ENCODE results near the gene STPG3. TPM values are rescaled to one million over a fixed set of nuclear protein-coding genes. Genes with fewer than 3 reads are reported as not detected.

The STPG3 gene
- total and polyA plus RNA-seq, 2 experiments from 2014 or later, result not detected

DNA sequence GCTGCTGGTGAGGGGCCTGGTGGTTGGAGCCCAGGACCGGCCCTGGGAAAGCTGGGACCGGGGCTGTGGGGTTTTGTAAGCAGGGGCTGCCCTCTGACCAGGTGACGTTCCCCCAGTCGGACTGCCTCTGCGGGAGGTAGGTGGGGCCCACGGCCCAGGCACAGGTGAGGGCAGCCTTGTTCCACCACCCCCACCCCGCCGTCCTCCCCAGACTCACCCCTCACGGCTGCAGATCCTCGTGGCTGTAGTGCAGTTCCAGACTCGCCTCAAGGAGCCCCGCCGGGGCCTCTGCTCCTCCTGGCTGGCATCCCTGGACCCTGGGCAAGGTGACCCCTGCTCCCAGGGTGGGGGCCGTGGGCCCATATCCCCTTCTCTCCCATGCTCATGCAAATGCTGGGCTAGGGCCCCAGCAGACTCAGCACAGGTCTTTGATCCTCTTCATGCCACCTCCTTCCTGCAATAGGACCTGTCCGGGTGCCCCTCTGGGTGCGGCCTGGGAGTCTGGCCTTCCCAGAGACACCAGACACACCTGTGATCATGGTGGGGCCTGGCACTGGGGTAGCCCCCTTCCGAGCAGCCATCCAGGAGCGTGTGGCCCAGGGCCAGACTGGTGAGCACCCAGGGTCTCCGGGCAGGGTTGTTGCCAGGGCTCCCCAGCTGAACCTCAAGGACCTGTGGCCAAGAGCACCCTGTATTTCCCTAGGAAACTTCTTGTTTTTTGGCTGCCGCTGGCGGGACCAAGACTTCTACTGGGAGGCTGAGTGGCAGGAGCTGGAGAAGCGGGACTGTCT lies 35.7 kb upstream of the STPG3 start (continued):
- TF ChIP-seq ZNF462 (CRISPR knock-in tag; IDR thresholded peaks at IDR 0.05), result no peak
- TF ChIP-seq, protein P1, sequence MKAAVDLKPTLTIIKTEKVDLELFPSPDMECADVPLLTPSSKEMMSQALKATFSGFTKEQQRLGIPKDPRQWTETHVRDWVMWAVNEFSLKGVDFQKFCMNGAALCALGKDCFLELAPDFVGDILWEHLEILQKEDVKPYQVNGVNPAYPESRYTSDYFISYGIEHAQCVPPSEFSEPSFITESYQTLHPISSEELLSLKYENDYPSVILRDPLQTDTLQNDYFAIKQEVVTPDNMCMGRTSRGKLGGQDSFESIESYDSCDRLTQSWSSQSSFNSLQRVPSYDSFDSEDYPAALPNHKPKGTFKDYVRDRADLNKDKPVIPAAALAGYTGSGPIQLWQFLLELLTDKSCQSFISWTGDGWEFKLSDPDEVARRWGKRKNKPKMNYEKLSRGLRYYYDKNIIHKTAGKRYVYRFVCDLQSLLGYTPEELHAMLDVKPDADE (IDR thresholded peaks at IDR 0.05), result no peak
- TF ChIP-seq JUNB (IDR thresholded peaks at IDR 0.05; ENCODE audit: unreplicated experiment), result no peak
- no peak for TF ChIP-seq ZNF114 (CRISPR knock-in tag; IDR thresholded peaks at IDR 0.05)

DNA sequence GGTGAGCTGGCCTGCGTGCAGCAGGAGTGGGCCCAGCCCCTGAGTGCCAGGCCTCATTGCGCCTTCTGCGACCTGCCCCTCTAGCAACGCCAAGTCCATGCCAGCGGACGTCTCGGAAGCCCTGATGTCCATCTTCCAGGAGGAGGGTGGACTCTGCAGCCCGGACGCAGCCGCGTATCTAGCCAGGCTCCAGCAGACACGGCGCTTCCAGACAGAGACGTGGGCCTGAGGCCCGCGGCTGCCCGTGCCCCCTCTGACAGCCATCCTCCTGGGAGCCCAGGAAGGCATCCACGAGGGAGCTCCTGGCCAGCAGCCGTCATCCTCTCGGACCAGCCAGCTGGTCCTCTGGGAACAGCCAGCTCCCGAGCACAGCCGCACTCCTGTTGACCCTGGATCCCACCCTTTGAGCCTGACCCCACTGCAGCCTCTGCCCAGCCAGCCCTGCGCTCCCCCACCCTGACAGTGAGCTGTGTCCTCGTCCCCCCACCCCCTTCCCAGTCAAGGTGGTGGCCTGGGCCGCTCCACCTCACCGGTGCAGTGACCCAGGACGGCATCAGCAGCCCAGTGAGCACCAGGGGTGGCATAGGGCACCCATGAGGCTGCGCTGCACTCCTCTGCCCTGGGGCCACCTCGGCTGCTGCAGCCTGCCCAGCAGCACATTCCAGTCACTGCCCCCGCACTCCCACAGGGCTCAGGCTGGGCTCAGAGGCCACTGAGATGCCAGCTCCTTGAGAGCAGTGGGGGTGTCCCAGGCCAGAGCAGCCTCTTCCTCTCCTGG lies 34.7 kb upstream of the STPG3 start:
- Mint-ChIP-seq H3K27ac (no peak overlapping the region), H3K27me3 (ENCODE audit: insufficient read depth, low read depth, poor library complexity) (no peaks in the 10 kb centered on the region), H3K4me3 (no peak overlapping the region), H3K4me1 (peaks cover 7% of the 10 kb centered on the region; the same call in 2 of the 3 replicates), H3K36me3 (ENCODE audit: low read depth) (no peaks in the 10 kb centered on the region; the same call in 1 of the 3 replicates), H3K9me3 (no peaks in the 10 kb centered on the region)
- H3F3A ChIP-seq (replicated peaks; ENCODE audit: low read depth), result 0 out of 2 replicates have a peak, but pooled peaks cover 3% of the 10 kb centered on the region
- DNase-seq (ENCODE audit: low spot score), result no peak
- H3K27ac ChIP-seq (ENCODE audit: low read depth), result no peak overlapping the region
- H3K79me2 ChIP-seq (replicated peaks; ENCODE audit: insufficient read depth), result no peaks in the 10 kb centered on the region
- H3K4me3 ChIP-seq, result no peak overlapping the region
- no peaks in the 10 kb centered on the region for H3K36me3 ChIP-seq (ENCODE audit: insufficient read depth)
- no peaks in the 10 kb centered on the region; the same call in 1 of the 2 replicates for H4K20me1 ChIP-seq (replicated peaks; ENCODE audit: insufficient read depth)
- no peaks in the 10 kb centered on the region for H3K9me2 ChIP-seq (ENCODE audit: insufficient read depth)
- H3K4me2 ChIP-seq, result no peak overlapping the region
- ATAC-seq, result no peak
- 0 out of 2 replicates have a peak, but pooled peaks cover 3% of the 10 kb centered on the region for H3K4me1 ChIP-seq (ENCODE audit: insufficient read depth)
- H3K27me3 ChIP-seq (ENCODE audit: insufficient read depth), result no peaks in the 10 kb centered on the region
- no peak overlapping the region for H2AFZ ChIP-seq
- TF ChIP-seq, protein P1 (IDR thresholded peaks at IDR 0.05), result no peak
- TF ChIP-seq STAT1 (IDR thresholded peaks at IDR 0.05; ENCODE audit: unreplicated experiment) (no peak), JUNB (IDR thresholded peaks at IDR 0.05; ENCODE audit: unreplicated experiment) (no peak), ZNF331 (CRISPR knock-in tag; IDR thresholded peaks at IDR 0.05; ENCODE audit: low read depth) (no peak), EZH2phosphoT487 (IDR thresholded peaks at IDR 0.05; ENCODE audit: unreplicated experiment) (no peak)
- TF ChIP-seq, protein P2, sequence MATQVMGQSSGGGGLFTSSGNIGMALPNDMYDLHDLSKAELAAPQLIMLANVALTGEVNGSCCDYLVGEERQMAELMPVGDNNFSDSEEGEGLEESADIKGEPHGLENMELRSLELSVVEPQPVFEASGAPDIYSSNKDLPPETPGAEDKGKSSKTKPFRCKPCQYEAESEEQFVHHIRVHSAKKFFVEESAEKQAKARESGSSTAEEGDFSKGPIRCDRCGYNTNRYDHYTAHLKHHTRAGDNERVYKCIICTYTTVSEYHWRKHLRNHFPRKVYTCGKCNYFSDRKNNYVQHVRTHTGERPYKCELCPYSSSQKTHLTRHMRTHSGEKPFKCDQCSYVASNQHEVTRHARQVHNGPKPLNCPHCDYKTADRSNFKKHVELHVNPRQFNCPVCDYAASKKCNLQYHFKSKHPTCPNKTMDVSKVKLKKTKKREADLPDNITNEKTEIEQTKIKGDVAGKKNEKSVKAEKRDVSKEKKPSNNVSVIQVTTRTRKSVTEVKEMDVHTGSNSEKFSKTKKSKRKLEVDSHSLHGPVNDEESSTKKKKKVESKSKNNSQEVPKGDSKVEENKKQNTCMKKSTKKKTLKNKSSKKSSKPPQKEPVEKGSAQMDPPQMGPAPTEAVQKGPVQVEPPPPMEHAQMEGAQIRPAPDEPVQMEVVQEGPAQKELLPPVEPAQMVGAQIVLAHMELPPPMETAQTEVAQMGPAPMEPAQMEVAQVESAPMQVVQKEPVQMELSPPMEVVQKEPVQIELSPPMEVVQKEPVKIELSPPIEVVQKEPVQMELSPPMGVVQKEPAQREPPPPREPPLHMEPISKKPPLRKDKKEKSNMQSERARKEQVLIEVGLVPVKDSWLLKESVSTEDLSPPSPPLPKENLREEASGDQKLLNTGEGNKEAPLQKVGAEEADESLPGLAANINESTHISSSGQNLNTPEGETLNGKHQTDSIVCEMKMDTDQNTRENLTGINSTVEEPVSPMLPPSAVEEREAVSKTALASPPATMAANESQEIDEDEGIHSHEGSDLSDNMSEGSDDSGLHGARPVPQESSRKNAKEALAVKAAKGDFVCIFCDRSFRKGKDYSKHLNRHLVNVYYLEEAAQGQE (IDR thresholded peaks at IDR 0.05; ENCODE audit: unreplicated experiment), result no peak

All from GM23338 (cell line).